K562 (cell line): ENCODE measurements around the gene BOLL.

Experiments used
- ATF1 ChIP-seq, 2 experiments: fragments of 450-650 bp in 1 of 2; IDR thresholded peaks; 2 replicates each; pipeline ENCODE4 v1.6.1; 2016; ENCODE audit warnings: missing compliant biosample characterization in 1 of 2, missing genetic modification characterization in 1 of 2
- BRF1 ChIP-seq: IDR thresholded peaks from 3 replicates; pipeline ENCODE4 v1.6.1; 2011; ENCODE audit warnings: borderline replicate concordance, mild to moderate bottlenecking; ENCODE audit not compliant: insufficient read length; ENCODE audit errors: extremely low read depth
- CHD1 ChIP-seq: fragments of 200-600 bp; sonication (generic); IDR thresholded peaks from one replicate; pipeline ENCODE4 v1.6.1; 2012; ENCODE audit warnings: mild to moderate bottlenecking, moderate library complexity, low read length, inconsistent platforms
- EZH2 ChIP-seq: IDR thresholded peaks from 2 replicates; pipeline ENCODE4 v1.6.1; 2012; ENCODE audit warnings: low read depth, mild to moderate bottlenecking, inconsistent platforms, low read length, borderline replicate concordance
- TAF1 ChIP-seq: IDR thresholded peaks from 2 replicates; pipeline ENCODE4 v1.6.1; 2011; ENCODE audit warnings: mild to moderate bottlenecking, low read length, moderate library complexity; ENCODE audit not compliant: insufficient read depth, control insufficient read depth, severe bottlenecking; ENCODE audit errors: extremely low read depth
- TF ChIP-seq, protein P1 (sequence below), 2 experiments: IDR thresholded peaks; 2 replicates each; pipeline ENCODE4 v1.6.1; 2011; ENCODE audit warnings: borderline replicate concordance in 1 of 2, control low read depth in 1 of 2, low read depth in 1 of 2, low read length in 1 of 2, mild to moderate bottlenecking in 1 of 2, mixed read lengths in 1 of 2, moderate library complexity in 1 of 2; ENCODE audit not compliant: insufficient read depth in 1 of 2, insufficient read length in 1 of 2, poor library complexity in 1 of 2, severe bottlenecking in 1 of 2; ENCODE audit errors: extremely low read depth in 1 of 2

DNA sequence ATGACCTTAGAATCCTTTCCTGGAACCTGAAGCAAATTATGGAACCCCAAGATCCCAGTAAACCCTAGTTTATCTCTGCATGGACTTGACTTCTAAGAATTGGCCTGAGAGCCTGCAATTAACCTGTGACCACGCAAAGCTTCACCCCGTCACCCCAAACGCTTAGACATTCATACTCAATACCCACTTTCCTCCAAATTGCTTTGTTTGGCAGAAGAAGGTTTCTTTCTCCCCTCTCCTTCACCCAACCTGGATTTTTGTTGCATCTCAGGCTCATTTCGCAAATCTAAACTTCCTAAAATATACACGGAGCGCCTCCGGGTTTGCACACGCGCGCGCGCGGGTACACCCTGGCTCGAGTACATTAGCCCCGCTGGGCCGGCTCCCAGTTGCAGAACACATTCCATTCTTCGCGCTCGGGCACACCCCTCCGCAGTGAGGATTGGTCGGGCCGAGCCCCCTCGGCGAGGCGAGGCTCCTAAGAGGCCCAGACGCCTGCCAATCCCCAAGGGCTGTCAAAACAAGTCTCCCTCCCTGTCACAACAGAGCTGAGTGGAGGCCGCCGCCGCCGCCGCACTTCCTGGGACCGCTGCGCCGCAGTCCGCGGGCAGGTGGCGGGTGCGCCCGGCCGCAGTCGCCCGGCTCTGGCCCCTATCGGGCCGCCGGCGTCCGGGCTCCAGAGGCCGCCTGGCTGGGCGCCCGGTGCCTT, 19.1 kb upstream of the BOLL start, which contains the start of gene PLCL1:
- TF ChIP-seq, protein P1, sequence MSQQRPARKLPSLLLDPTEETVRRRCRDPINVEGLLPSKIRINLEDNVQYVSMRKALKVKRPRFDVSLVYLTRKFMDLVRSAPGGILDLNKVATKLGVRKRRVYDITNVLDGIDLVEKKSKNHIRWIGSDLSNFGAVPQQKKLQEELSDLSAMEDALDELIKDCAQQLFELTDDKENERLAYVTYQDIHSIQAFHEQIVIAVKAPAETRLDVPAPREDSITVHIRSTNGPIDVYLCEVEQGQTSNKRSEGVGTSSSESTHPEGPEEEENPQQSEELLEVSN (IDR thresholded peaks at IDR 0.05; ENCODE audit: borderline replicate concordance in 1 of 2, extremely low read depth in 1 of 2, insufficient read depth in 1 of 2, insufficient read length in 1 of 2, low read depth in 1 of 2, low read length in 1 of 2, poor library complexity in 1 of 2, severe bottlenecking in 1 of 2), result peak in 1 of 2 experiments; percentile 54
- TF ChIP-seq ATF1 (CRISPR knock-in tag; IDR thresholded peaks at IDR 0.05) (no peak), ATF1 (tag; IDR thresholded peaks at IDR 0.05) (no peak), BRF1 (no peak), CHD1 (no peak), EZH2 (no peak), TAF1 (peak; percentile 56)
